ENCODE data around the gene DDX41. TPM values are rescaled to one million over a fixed set of nuclear protein-coding genes. Genes with fewer than 3 reads are reported as not detected.

DDX41 gene
- total and polyA plus RNA-seq, 2 of the 13 experiments (the other 11 are each of a cell fraction or from before 2014, with no cell fraction given) = 62.8 to 105 TPM

DNA sequence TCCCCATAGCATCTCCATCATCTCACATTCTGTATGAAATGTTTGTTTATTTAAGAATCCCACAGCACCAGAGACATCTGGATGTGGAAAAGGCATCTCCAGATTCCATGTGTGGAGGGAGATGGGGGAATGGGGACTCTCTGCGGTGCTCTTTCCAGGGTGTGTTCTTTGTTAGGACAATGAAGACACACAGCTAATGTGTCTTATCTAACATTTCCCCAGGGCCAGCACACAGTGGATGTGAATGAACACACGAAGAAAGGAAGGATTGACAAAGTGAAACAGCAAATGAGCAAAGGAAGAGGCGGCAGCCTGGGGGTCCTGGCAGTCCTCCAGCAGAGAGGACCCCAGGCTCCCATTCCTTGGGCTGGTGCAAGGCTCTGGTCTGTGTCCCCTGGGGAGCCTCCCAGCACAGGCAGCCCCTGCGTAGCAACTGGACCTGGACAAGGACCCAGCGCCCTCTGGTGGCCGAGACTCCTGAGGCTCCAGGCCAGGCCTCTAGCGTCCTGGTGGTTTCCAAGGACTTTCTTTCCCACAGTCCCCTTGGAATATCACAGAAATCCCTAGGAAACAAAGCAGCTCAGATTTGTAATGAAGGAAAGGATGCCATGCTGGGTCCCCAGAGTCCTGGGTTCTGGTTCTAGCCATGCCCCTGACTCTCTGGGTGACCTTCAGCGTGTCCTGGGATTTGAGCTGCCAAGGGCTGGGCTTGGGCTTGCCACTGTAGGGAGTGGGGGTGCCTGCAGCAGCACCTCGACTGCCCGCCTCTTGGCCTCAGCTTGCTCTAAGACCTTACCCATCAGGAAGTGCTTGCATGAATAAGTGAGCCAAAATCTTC, 15.9 kb downstream of the DDX41 start (continued):
- TF ChIP-seq, protein P1, sequence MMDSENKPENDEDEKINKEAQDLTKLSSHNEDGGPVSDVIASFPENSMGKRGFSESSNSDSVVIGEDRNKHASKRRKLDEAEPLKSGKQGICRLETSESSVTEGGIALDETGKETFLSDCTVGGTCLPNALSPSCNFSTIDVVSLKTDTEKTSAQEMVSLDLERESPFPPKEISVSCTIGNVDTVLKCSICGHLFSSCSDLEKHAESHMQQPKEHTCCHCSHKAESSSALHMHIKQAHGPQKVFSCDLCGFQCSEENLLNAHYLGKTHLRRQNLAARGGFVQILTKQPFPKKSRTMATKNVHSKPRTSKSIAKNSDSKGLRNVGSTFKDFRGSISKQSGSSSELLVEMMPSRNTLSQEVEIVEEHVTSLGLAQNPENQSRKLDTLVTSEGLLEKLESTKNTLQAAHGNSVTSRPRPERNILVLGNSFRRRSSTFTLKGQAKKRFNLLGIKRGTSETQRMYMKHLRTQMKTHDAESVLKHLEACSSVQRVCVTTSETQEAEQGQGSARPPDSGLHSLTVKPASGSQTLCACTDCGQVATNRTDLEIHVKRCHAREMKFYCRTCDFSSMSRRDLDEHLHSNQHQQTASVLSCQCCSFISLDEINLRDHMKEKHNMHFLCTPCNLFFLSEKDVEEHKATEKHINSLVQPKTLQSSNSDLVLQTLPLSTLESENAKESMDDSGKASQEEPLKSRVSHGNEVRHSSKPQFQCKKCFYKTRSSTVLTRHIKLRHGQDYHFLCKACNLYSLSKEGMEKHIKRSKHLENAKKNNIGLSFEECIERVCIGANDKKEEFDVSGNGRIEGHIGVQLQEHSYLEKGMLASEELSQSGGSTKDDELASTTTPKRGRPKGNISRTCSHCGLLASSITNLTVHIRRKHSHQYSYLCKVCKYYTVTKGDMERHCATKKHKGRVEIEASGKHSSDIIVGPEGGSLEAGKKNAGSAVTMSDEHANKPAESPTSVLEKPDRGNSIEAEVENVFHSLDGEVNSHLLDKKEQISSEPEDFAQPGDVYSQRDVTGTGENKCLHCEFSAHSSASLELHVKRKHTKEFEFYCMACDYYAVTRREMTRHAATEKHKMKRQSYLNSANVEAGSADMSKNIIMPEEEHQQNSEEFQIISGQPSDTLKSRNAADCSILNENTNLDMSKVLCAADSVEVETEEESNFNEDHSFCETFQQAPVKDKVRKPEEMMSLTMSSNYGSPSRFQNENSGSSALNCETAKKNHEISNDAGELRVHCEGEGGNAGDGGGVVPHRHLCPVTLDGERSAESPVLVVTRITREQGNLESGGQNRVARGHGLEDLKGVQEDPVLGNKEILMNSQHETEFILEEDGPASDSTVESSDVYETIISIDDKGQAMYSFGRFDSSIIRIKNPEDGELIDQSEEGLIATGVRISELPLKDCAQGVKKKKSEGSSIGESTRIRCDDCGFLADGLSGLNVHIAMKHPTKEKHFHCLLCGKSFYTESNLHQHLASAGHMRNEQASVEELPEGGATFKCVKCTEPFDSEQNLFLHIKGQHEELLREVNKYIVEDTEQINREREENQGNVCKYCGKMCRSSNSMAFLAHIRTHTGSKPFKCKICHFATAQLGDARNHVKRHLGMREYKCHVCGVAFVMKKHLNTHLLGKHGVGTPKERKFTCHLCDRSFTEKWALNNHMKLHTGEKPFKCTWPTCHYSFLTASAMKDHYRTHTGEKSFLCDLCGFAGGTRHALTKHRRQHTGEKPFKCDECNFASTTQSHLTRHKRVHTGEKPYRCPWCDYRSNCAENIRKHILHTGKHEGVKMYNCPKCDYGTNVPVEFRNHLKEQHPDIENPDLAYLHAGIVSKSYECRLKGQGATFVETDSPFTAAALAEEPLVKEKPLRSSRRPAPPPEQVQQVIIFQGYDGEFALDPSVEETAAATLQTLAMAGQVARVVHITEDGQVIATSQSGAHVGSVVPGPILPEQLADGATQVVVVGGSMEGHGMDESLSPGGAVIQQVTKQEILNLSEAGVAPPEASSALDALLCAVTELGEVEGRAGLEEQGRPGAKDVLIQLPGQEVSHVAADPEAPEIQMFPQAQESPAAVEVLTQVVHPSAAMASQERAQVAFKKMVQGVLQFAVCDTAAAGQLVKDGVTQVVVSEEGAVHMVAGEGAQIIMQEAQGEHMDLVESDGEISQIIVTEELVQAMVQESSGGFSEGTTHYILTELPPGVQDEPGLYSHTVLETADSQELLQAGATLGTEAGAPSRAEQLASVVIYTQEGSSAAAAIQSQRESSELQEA (CRISPR knock-in tag; IDR thresholded peaks at IDR 0.05; ENCODE audit: not compliant biosample characterization) = no peak
- TF ChIP-seq POLR2AphosphoS5 (IDR thresholded peaks at IDR 0.05; ENCODE audit: low read depth, low read length) = no peak
- TF ChIP-seq SAP130 (CRISPR knock-in tag; IDR thresholded peaks at IDR 0.05; ENCODE audit: low read depth) = peak; percentile 71
- TF ChIP-seq ZNF879 (CRISPR knock-in tag; IDR thresholded peaks at IDR 0.05) = no peak
- no peak for TF ChIP-seq HCFC1 (IDR thresholded peaks at IDR 0.05; ENCODE audit: low read depth, low read length)
- TF ChIP-seq U2AF1 (optimal IDR thresholded peaks at IDR 0.05; ENCODE audit: low read depth, low read length) = no peak
- no peak for TF ChIP-seq TBX2 (CRISPR knock-in tag; IDR thresholded peaks at IDR 0.05; ENCODE audit: borderline replicate concordance)
- TF ChIP-seq, protein P2, sequence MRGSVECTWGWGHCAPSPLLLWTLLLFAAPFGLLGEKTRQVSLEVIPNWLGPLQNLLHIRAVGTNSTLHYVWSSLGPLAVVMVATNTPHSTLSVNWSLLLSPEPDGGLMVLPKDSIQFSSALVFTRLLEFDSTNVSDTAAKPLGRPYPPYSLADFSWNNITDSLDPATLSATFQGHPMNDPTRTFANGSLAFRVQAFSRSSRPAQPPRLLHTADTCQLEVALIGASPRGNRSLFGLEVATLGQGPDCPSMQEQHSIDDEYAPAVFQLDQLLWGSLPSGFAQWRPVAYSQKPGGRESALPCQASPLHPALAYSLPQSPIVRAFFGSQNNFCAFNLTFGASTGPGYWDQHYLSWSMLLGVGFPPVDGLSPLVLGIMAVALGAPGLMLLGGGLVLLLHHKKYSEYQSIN (CRISPR knock-in tag; IDR thresholded peaks at IDR 0.05; ENCODE audit: borderline replicate concordance) = no peak
- TF ChIP-seq ZNF841 (CRISPR knock-in tag; IDR thresholded peaks at IDR 0.05; ENCODE audit: borderline replicate concordance) = no peak
- TF ChIP-seq ZNF354B (CRISPR knock-in tag; IDR thresholded peaks at IDR 0.05) = no peak
- TF ChIP-seq, protein P3, sequence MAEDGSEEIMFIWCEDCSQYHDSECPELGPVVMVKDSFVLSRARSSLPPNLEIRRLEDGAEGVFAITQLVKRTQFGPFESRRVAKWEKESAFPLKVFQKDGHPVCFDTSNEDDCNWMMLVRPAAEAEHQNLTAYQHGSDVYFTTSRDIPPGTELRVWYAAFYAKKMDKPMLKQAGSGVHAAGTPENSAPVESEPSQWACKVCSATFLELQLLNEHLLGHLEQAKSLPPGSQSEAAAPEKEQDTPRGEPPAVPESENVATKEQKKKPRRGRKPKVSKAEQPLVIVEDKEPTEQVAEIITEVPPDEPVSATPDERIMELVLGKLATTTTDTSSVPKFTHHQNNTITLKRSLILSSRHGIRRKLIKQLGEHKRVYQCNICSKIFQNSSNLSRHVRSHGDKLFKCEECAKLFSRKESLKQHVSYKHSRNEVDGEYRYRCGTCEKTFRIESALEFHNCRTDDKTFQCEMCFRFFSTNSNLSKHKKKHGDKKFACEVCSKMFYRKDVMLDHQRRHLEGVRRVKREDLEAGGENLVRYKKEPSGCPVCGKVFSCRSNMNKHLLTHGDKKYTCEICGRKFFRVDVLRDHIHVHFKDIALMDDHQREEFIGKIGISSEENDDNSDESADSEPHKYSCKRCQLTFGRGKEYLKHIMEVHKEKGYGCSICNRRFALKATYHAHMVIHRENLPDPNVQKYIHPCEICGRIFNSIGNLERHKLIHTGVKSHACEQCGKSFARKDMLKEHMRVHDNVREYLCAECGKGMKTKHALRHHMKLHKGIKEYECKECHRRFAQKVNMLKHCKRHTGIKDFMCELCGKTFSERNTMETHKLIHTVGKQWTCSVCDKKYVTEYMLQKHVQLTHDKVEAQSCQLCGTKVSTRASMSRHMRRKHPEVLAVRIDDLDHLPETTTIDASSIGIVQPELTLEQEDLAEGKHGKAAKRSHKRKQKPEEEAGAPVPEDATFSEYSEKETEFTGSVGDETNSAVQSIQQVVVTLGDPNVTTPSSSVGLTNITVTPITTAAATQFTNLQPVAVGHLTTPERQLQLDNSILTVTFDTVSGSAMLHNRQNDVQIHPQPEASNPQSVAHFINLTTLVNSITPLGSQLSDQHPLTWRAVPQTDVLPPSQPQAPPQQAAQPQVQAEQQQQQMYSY (CRISPR knock-in tag; IDR thresholded peaks at IDR 0.05) = no peak
- no peak for TF ChIP-seq ATM (IDR thresholded peaks at IDR 0.05; ENCODE audit: borderline replicate concordance)
- no peak for TF ChIP-seq CREM (IDR thresholded peaks at IDR 0.05)
- no peak for TF ChIP-seq CREM (CRISPR knock-in tag; IDR thresholded peaks at IDR 0.05)
- TF ChIP-seq, protein P4, sequence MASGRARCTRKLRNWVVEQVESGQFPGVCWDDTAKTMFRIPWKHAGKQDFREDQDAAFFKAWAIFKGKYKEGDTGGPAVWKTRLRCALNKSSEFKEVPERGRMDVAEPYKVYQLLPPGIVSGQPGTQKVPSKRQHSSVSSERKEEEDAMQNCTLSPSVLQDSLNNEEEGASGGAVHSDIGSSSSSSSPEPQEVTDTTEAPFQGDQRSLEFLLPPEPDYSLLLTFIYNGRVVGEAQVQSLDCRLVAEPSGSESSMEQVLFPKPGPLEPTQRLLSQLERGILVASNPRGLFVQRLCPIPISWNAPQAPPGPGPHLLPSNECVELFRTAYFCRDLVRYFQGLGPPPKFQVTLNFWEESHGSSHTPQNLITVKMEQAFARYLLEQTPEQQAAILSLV (CRISPR knock-in tag; IDR thresholded peaks at IDR 0.05; ENCODE audit: borderline replicate concordance) = no peak

Data from HepG2 (cell line).